Ovary (tissue), 3 donors: ENCODE results near the gene MAG.

Experiments
- EP300 ChIP-seq: sonication (generic); formaldehyde crosslinking; IDR thresholded peaks from one replicate; pipeline ENCODE4 v1.6.1; 2017; ENCODE audit warnings: antibody characterized with exemption
- POLR2A ChIP-seq: fragments of 450-650 bp; IDR thresholded peaks from one replicate; pipeline ENCODE4 v1.6.1; 2017; ENCODE audit warnings: antibody characterized with exemption, mild to moderate bottlenecking, moderate library complexity
- TF ChIP-seq, protein P1 (sequence below), 3 donors: fragments of 450-650 bp in 2 of 3; fragments of 200-600 bp in 1 of 3; IDR thresholded peaks; one replicate each; pipeline versions ENCODE4 v1.5.1 to v1.8.0; 2016 to 2022; ENCODE audit warnings: antibody characterized with exemption in 3 of 3, mild to moderate bottlenecking in 1 of 3
- donor health status: DM: no; HTN: no; CAD: no.

DNA sequence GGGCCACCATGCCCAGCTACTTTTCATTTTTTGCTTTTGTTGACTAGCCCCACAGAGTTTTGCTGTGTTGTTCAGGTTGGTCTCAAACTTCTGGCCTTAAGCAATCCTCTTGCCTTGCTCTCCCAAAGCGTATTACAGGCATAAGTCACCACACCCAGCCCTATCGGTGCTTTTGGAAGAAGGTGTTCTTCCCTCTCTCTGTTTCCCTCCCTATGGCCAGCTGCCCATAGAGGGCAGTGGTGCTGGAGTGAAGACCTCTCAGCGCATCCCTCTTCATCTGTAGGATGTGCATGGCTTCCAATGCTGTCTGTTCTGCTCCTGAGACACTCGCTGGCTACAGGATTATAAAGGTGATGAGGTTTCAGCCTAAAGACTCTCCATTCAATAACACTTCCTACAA is 35.7 kb downstream of the MAG start:
- TF ChIP-seq, protein P1, sequence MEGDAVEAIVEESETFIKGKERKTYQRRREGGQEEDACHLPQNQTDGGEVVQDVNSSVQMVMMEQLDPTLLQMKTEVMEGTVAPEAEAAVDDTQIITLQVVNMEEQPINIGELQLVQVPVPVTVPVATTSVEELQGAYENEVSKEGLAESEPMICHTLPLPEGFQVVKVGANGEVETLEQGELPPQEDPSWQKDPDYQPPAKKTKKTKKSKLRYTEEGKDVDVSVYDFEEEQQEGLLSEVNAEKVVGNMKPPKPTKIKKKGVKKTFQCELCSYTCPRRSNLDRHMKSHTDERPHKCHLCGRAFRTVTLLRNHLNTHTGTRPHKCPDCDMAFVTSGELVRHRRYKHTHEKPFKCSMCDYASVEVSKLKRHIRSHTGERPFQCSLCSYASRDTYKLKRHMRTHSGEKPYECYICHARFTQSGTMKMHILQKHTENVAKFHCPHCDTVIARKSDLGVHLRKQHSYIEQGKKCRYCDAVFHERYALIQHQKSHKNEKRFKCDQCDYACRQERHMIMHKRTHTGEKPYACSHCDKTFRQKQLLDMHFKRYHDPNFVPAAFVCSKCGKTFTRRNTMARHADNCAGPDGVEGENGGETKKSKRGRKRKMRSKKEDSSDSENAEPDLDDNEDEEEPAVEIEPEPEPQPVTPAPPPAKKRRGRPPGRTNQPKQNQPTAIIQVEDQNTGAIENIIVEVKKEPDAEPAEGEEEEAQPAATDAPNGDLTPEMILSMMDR (IDR thresholded peaks at IDR 0.05), result no peak
- TF ChIP-seq POLR2A (no peak), EP300 (no peak)
